ENCODE measurements around the gene TSEN15.

The TSEN15 gene

GRCh38 chr1:184051485-184052193 lies at the start of gene TSEN15:
Gene TSEN15, plus strand, starts transcription at chr1:184051730. Its CDS starts 26 bp downstream, at chr1:184051756.
- DNase-seq, result no peak

GRCh38 chr1:184002071-184002470 lies 49.5 kb upstream of the TSEN15 start:
- no peak for DNase-seq

GRCh38 chr1:184004935-184005334 lies 46.6 kb upstream of the TSEN15 start:
- DNase-seq, result no peak

- no peak for DNase-seq
Measured at GRCh38 chr1:184005506-184005905, 46.0 kb upstream of the TSEN15 start.

- DNase-seq, result no peak
Measured at GRCh38 chr1:184010788-184011187, 40.7 kb upstream of the TSEN15 start.

- DNase-seq, result no peak
Measured at GRCh38 chr1:184012187-184012586, 39.3 kb upstream of the TSEN15 start.

- no peak for DNase-seq
Measured at GRCh38 chr1:184014271-184014670, 37.3 kb upstream of the TSEN15 start.

- no peak for DNase-seq
Measured at GRCh38 chr1:184016169-184016568, 35.4 kb upstream of the TSEN15 start.

- DNase-seq, result no peak
Measured at GRCh38 chr1:184017306-184017705, 34.2 kb upstream of the TSEN15 start.

GRCh38 chr1:184018622-184019021 lies 32.9 kb upstream of the TSEN15 start:
- no peak for DNase-seq

- no peak for DNase-seq
Measured at GRCh38 chr1:184019069-184019468, 32.5 kb upstream of the TSEN15 start.

- no peak for DNase-seq
Measured at GRCh38 chr1:184019506-184019905, 32.0 kb upstream of the TSEN15 start.

GRCh38 chr1:184020328-184020727 lies 31.2 kb upstream of the TSEN15 start:
- no peak for DNase-seq

GRCh38 chr1:184020855-184021254 lies 30.7 kb upstream of the TSEN15 start:
- no peak for DNase-seq

GRCh38 chr1:184021728-184022127 lies 29.8 kb upstream of the TSEN15 start:
- no peak for DNase-seq

GRCh38 chr1:184022668-184023067 lies 28.9 kb upstream of the TSEN15 start:
- no peak for DNase-seq

GRCh38 chr1:184023171-184023570 lies 28.4 kb upstream of the TSEN15 start:
- DNase-seq, result no peak

GRCh38 chr1:184025242-184025675 lies 26.3 kb upstream of the TSEN15 start:
- no peak for DNase-seq

- no peak for DNase-seq
Measured at GRCh38 chr1:184027826-184028695, 23.5 kb upstream of the TSEN15 start.

GRCh38 chr1:184028854-184029623 lies 22.5 kb upstream of the TSEN15 start:
- no peak for DNase-seq

GRCh38 chr1:184030433-184031091 lies 21.0 kb upstream of the TSEN15 start:
- no peak for DNase-seq

GRCh38 chr1:184031092-184031408 lies 20.5 kb upstream of the TSEN15 start:
- DNase-seq, result no peak

All from cortex of kidney (tissue), 1 donor.